Naive thymus-derived CD4-positive, alpha-beta T cell (primary cell): ENCODE results near the gene FMNL2. TPM values are rescaled to one million over a fixed set of nuclear protein-coding genes. Genes with fewer than 3 reads are reported as not detected.

ENCODE experiments used
- ATAC-seq: fragments of 150-1000 bp; cut with Tn5 transposase; 2 replicates; pipeline ENCODE4 v1.10.0; 2021; ENCODE audit warnings: mild to moderate bottlenecking, moderate library complexity
- CTCF ChIA-PET: fragments of 350-600 bp; sonication (Branson Sonifier 250); formaldehyde crosslinking; loops from one replicate; lab custom pipeline; 2021; ENCODE audit warnings: antibody characterized with exemption; lab: Charles Lee
- POLR2A ChIA-PET: fragments of 350-600 bp; sonication (Branson Sonifier 250); formaldehyde crosslinking; loops from one replicate; lab custom pipeline; 2021; ENCODE audit warnings: antibody characterized with exemption, inconsistent platforms; lab: Charles Lee
- DNase-seq, 9 donors: peaks; one replicate each; pipeline versions ENCODE4 v3.0.0 to v3.0.0-alpha.2; 2020 to 2022; ENCODE audit warnings: mixed read lengths in 1 of 9
- H3K27ac ChIP-seq: one replicate; pipeline ENCODE4 v1.7.0; 2013; ENCODE audit warnings: mild to moderate bottlenecking, low read depth, low read length, moderate library complexity
- H3K27me3 ChIP-seq, 2 donors: one replicate each; pipeline ENCODE4 v1.7.0; 2013; ENCODE audit warnings: low read length in 2 of 2, mild to moderate bottlenecking in 2 of 2, moderate library complexity in 2 of 2; ENCODE audit not compliant: control insufficient read depth in 2 of 2, insufficient read depth in 2 of 2
- H3K36me3 ChIP-seq, 3 experiments: 1 replicate in 2 of 3; 2 replicates in 1 of 3; pipeline ENCODE4 v1.7.0; 2013; ENCODE audit warnings: low read length in 3 of 3, mild to moderate bottlenecking in 3 of 3, moderate library complexity in 1 of 3; ENCODE audit not compliant: insufficient read depth in 3 of 3, control insufficient read depth in 2 of 3
- H3K4me1 ChIP-seq, 2 donors: one replicate each; pipeline ENCODE4 v1.7.0; 2013; ENCODE audit warnings: low read length in 2 of 2, mild to moderate bottlenecking in 2 of 2, moderate library complexity in 1 of 2; ENCODE audit not compliant: control insufficient read depth in 2 of 2, insufficient read depth in 2 of 2
- H3K4me3 ChIP-seq: 2 replicates; pipeline ENCODE4 v1.7.0; 2013; ENCODE audit warnings: mild to moderate bottlenecking, low read length
- H3K9me3 ChIP-seq, 3 experiments: 1 replicate in 2 of 3; 2 replicates in 1 of 3; pipeline ENCODE4 v1.7.0; 2013; ENCODE audit warnings: low read length in 3 of 3; ENCODE audit not compliant: control insufficient read depth in 2 of 3
- H3K27ac Mint-ChIP-seq, 9 donors: one replicate each; pipeline ENCODE4 v1.8.0; 2020 to 2022; ENCODE audit warnings: mixed read lengths in 9 of 9, mild to moderate bottlenecking in 8 of 9, moderate library complexity in 5 of 9, inconsistent platforms in 2 of 9
- H3K27me3 Mint-ChIP-seq, 5 donors: one replicate each; pipeline ENCODE4 v1.8.0; 2021 to 2022; ENCODE audit warnings: mixed read lengths in 5 of 5, mild to moderate bottlenecking in 1 of 5
- H3K36me3 Mint-ChIP-seq, 5 donors: one replicate each; pipeline ENCODE4 v1.8.0; 2020 to 2022; ENCODE audit warnings: mixed read lengths in 5 of 5, mild to moderate bottlenecking in 3 of 5, inconsistent platforms in 1 of 5
- H3K4me1 Mint-ChIP-seq, 7 donors: one replicate each; pipeline ENCODE4 v1.8.0; 2020 to 2022; ENCODE audit warnings: mixed read lengths in 7 of 7, mild to moderate bottlenecking in 3 of 7, inconsistent platforms in 1 of 7
- H3K4me3 Mint-ChIP-seq, 10 donors: one replicate each; pipeline ENCODE4 v1.8.0; 2020 to 2022; ENCODE audit warnings: mild to moderate bottlenecking in 10 of 10, mixed read lengths in 10 of 10, moderate library complexity in 6 of 10, inconsistent platforms in 2 of 10
- H3K9me3 Mint-ChIP-seq, 11 donors: one replicate each; pipeline ENCODE4 v1.8.0; 2020 to 2022; ENCODE audit warnings: mixed read lengths in 11 of 11, mild to moderate bottlenecking in 4 of 11, inconsistent platforms in 1 of 11, moderate library complexity in 1 of 11
- intact Hi-C, 2 donors: fragments of 100-400 bp; cut with micrococcal nuclease; formaldehyde crosslinking; loops; one replicate each; pipeline ENCODE4 v1.15.1; 2023
- polyA plus RNA-seq, 2 donors: library from polyadenylated mRNA; unstranded; fragments of 300-500 nt; fragmentation: Illumina TruSeq; gene quantifications; one replicate each; pipeline ENCODE4 v1.2.3, GENCODE V29; 2021
- total RNA-seq, 6 experiments: library from RNA in 5 of 6; stranded (reverse) in 5 of 6; gene quantifications; 1 replicate in 5 of 6; 2 replicates in 1 of 6; pipeline ENCODE4 v1.2.3 and lab custom pipeline; 2021 to 2026

FMNL2 gene
- total and polyA plus RNA-seq, 7 experiments from 2014 or later = 0.16 to 2.7 (median 1.2) TPM

- DNase-seq (no peak), ATAC-seq (no peak)
- H3K27ac Mint-ChIP-seq = no peak overlapping the region
- H3K9me3 ChIP-seq = no peaks in the 10 kb centered on the region
- H3K27me3 ChIP-seq = no peaks in the 10 kb centered on the region
- no peak overlapping the region for H3K4me3 ChIP-seq
- no peak overlapping the region for H3K27ac ChIP-seq
- H3K36me3 Mint-ChIP-seq = no peaks in the 10 kb centered on the region
- ChIA-PET POLR2A (no interaction called here), CTCF (no interaction called here)
- no peaks in the 10 kb centered on the region for H3K36me3 ChIP-seq
- H3K9me3 Mint-ChIP-seq = no peaks in the 10 kb centered on the region
- peaks cover 0 to 20% (median 8%) of the 10 kb centered on the region in 5 donors for H3K27me3 Mint-ChIP-seq
- H3K4me1 ChIP-seq = no peaks in the 10 kb centered on the region
- no peaks in the 10 kb centered on the region for H3K4me1 Mint-ChIP-seq
- H3K4me3 Mint-ChIP-seq = no peak overlapping the region
- intact Hi-C loops = no loop called here
Observed at GRCh38 chr2:152343426-152343825, 8.5 kb downstream of the FMNL2 start.

- Histone ChIP-seq H3K4me3 (no peak overlapping the region), H3K4me1 (no peaks in the 10 kb centered on the region), H3K36me3 (no peaks in the 10 kb centered on the region), H3K9me3 (no peaks in the 10 kb centered on the region), H3K27ac (no peak overlapping the region), H3K27me3 (no peaks in the 10 kb centered on the region)
- intact Hi-C loops = no loop called here
- POLR2A ChIA-PET = no interaction called here
- peaks cover 0 to 9% (median 4%) of the 10 kb centered on the region in 5 donors for H3K27me3 Mint-ChIP-seq
- H3K36me3 Mint-ChIP-seq = peaks cover 0 to under 1% (median 0%) of the 10 kb centered on the region in 5 donors
- H3K27ac Mint-ChIP-seq = no peak overlapping the region
- no peak for ATAC-seq
- DNase-seq = no peak
- CTCF ChIA-PET = no interaction called here
- no peaks in the 10 kb centered on the region for H3K4me1 Mint-ChIP-seq
- peaks cover 0 to under 1% (median 0%) of the 10 kb centered on the region in 11 donors for H3K9me3 Mint-ChIP-seq
- no peak overlapping the region for H3K4me3 Mint-ChIP-seq
Observed at GRCh38 chr2:152344579-152345195, 9.7 kb downstream of the FMNL2 start.

- H3K4me1 ChIP-seq = no peaks in the 10 kb centered on the region
- H3K9me3 Mint-ChIP-seq = peaks cover 0 to 4% (median 0%) of the 10 kb centered on the region in 11 donors
- no peak overlapping the region for H3K4me3 Mint-ChIP-seq
- peaks cover 0 to 3% (median 0%) of the 10 kb centered on the region in 5 donors for H3K36me3 Mint-ChIP-seq
- no peaks in the 10 kb centered on the region for H3K9me3 ChIP-seq
- H3K4me3 ChIP-seq = no peak overlapping the region
- DNase-seq (no peak), ATAC-seq (no peak)
- ChIA-PET POLR2A (no interaction called here), CTCF (no interaction called here)
- H3K27ac Mint-ChIP-seq = no peak overlapping the region
- H3K27me3 ChIP-seq = no peaks in the 10 kb centered on the region
- H3K27me3 Mint-ChIP-seq = peaks cover 0 to 5% (median 4%) of the 10 kb centered on the region in 5 donors
- H3K4me1 Mint-ChIP-seq = no peaks in the 10 kb centered on the region
- intact Hi-C loops = no loop called here
- no peak overlapping the region for H3K27ac ChIP-seq
- H3K36me3 ChIP-seq = no peaks in the 10 kb centered on the region
Observed at GRCh38 chr2:152347076-152347475, 12.1 kb downstream of the FMNL2 start.

GRCh38 chr2:152348388-152348787 is 13.4 kb downstream of the FMNL2 start:
- H3K27me3 Mint-ChIP-seq = peaks cover 0 to 6% (median 5%) of the 10 kb centered on the region in 5 donors
- ChIA-PET CTCF (no interaction called here), POLR2A (no interaction called here)
- H3K27ac Mint-ChIP-seq = no peak overlapping the region
- no peak for ATAC-seq
- H3K4me3 Mint-ChIP-seq = no peak overlapping the region
- DNase-seq = no peak
- no peaks in the 10 kb centered on the region for H3K9me3 ChIP-seq
- peaks cover 0 to 4% (median 0%) of the 10 kb centered on the region in 11 donors for H3K9me3 Mint-ChIP-seq
- no peaks in the 10 kb centered on the region for H3K36me3 ChIP-seq
- H3K36me3 Mint-ChIP-seq = peaks cover 0 to 3% (median 0%) of the 10 kb centered on the region in 5 donors
- no peaks in the 10 kb centered on the region for H3K4me1 ChIP-seq
- H3K4me3 ChIP-seq = no peak overlapping the region
- H3K27ac ChIP-seq = no peak overlapping the region
- intact Hi-C loops = no loop called here
- H3K27me3 ChIP-seq = no peaks in the 10 kb centered on the region
- H3K4me1 Mint-ChIP-seq = no peaks in the 10 kb centered on the region

- H3K27ac Mint-ChIP-seq = no peak overlapping the region
- intact Hi-C loops = no loop called here
- H3K36me3 Mint-ChIP-seq = peaks cover 0 to 3% (median 0%) of the 10 kb centered on the region in 5 donors
- ATAC-seq = no peak
- H3K4me1 Mint-ChIP-seq = no peaks in the 10 kb centered on the region
- no peak overlapping the region for H3K4me3 ChIP-seq
- DNase-seq = no peak
- no peaks in the 10 kb centered on the region for H3K27me3 ChIP-seq
- H3K9me3 ChIP-seq = no peaks in the 10 kb centered on the region
- H3K36me3 ChIP-seq = no peaks in the 10 kb centered on the region
- H3K4me3 Mint-ChIP-seq = no peak overlapping the region
- H3K27ac ChIP-seq = no peak overlapping the region
- POLR2A ChIA-PET = no interaction called here
- CTCF ChIA-PET = no interaction called here
- H3K9me3 Mint-ChIP-seq = peaks cover 0 to 4% (median 0%) of the 10 kb centered on the region in 11 donors
- peaks cover 0 to 5% (median 4%) of the 10 kb centered on the region in 5 donors for H3K27me3 Mint-ChIP-seq
- H3K4me1 ChIP-seq = no peaks in the 10 kb centered on the region
Observed at GRCh38 chr2:152349416-152349815, 14.4 kb downstream of the FMNL2 start.

GRCh38 chr2:152350155-152350679 is 15.2 kb downstream of the FMNL2 start:
- intact Hi-C loops = no loop called here
- ChIA-PET POLR2A (no interaction called here), CTCF (interaction anchor here (0.6 kb wide), 1 partner anchor 312 kb away, joined by 3 read pairs; no protein-coding TSS in a partner anchor)
- Histone ChIP-seq H3K27me3 (no peaks in the 10 kb centered on the region), H3K9me3 (no peaks in the 10 kb centered on the region), H3K36me3 (no peaks in the 10 kb centered on the region), H3K4me1 (no peaks in the 10 kb centered on the region), H3K27ac (no peak overlapping the region), H3K4me3 (no peak overlapping the region)
- ATAC-seq (no peak), DNase-seq (no peak)
- H3K4me1 Mint-ChIP-seq = no peaks in the 10 kb centered on the region
- H3K9me3 Mint-ChIP-seq = peaks cover 0 to 4% (median 0%) of the 10 kb centered on the region in 11 donors
- H3K27ac Mint-ChIP-seq = peak overlapping the region in 1 of 9 donors; percentile 41
- H3K27me3 Mint-ChIP-seq = peaks cover 0 to 5% (median 4%) of the 10 kb centered on the region in 5 donors
- no peak overlapping the region for H3K4me3 Mint-ChIP-seq
- H3K36me3 Mint-ChIP-seq = peaks cover 0 to 3% (median 0%) of the 10 kb centered on the region in 5 donors

GRCh38 chr2:152352616-152353015 is 17.6 kb downstream of the FMNL2 start:
- H3K4me1 ChIP-seq = no peaks in the 10 kb centered on the region
- no peaks in the 10 kb centered on the region for H3K9me3 ChIP-seq
- H3K4me1 Mint-ChIP-seq = no peaks in the 10 kb centered on the region
- ChIA-PET CTCF (no interaction called here), POLR2A (no interaction called here)
- H3K36me3 ChIP-seq = no peaks in the 10 kb centered on the region
- peaks cover 0 to 4% (median 0%) of the 10 kb centered on the region in 11 donors for H3K9me3 Mint-ChIP-seq
- peaks cover 0 to 9% (median 5%) of the 10 kb centered on the region in 5 donors for H3K27me3 Mint-ChIP-seq
- H3K27ac ChIP-seq = no peak overlapping the region
- intact Hi-C loops = no loop called here
- no peak overlapping the region for H3K4me3 Mint-ChIP-seq
- ATAC-seq (no peak), DNase-seq (no peak)
- peaks cover 0 to 3% (median 0%) of the 10 kb centered on the region in 5 donors for H3K36me3 Mint-ChIP-seq
- H3K27ac Mint-ChIP-seq = no peak overlapping the region
- H3K27me3 ChIP-seq = no peaks in the 10 kb centered on the region
- no peak overlapping the region for H3K4me3 ChIP-seq
